GM18499 (cell line): Measurements from ENCODE around the gene MME.
"Not testable (repeated sequence)": the region's sequence is repeated elsewhere in the genome, so short reads cannot be mapped to it uniquely, and the experiment has no call there.

Source experiments
- ATAC-seq: cut with Tn5 transposase; IDR thresholded peaks from one replicate; pipeline ENCODE4 v1.9.1; 2021; ENCODE audit warnings: moderate number of reproducible peaks; ENCODE audit not compliant: insufficient read depth, unreplicated experiment

The MME gene

DNA sequence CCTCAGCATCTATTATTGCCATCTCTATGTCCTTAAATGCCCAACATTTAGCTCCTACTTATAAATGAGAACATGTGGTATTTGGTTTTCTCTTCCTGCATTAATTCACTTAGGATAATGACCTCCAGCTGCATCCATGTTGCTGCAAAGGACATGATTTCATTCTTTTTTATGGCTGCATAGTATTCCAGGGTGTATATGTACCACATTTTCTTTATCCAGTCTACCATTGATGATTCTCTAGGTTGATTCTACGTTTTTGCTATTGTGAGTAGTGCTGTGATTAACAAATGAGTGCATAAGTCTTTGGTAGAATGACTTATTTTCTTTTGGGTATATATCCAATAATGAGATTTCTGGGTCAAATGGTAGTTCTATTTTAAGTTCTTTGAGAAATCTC lies 54.2 kb downstream of the MME start:
- ATAC-seq: not testable (repeated sequence)

GRCh38 chr3:155135003-155135402 lies 54.9 kb downstream of the MME start:
- no peak for ATAC-seq

- no peak for ATAC-seq
These were observed 58.6 kb downstream of the MME start for GRCh38 chr3:155138677-155139076.

- ATAC-seq: no peak
These were observed 67.5 kb downstream of the MME start for GRCh38 chr3:155147588-155147987.

DNA sequence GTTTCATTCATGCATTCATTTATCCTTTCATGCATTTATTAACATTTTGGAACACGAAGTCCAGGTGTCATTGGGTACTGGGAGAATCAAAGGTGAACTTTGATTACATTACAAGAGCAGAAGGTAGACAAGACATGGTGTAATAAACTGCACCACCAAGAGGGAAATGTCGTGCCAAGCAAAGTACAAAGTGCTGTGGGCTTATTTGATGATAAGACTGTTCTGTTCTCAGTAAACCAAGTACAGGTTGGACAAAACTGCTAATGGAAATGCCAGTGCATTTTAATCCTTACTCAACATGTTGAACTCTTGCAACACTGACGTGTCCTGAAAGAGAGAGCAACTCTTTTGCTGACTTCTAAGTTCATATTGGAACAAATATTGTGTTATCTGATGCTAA lies 69.4 kb downstream of the MME start:
- no peak for ATAC-seq

DNA sequence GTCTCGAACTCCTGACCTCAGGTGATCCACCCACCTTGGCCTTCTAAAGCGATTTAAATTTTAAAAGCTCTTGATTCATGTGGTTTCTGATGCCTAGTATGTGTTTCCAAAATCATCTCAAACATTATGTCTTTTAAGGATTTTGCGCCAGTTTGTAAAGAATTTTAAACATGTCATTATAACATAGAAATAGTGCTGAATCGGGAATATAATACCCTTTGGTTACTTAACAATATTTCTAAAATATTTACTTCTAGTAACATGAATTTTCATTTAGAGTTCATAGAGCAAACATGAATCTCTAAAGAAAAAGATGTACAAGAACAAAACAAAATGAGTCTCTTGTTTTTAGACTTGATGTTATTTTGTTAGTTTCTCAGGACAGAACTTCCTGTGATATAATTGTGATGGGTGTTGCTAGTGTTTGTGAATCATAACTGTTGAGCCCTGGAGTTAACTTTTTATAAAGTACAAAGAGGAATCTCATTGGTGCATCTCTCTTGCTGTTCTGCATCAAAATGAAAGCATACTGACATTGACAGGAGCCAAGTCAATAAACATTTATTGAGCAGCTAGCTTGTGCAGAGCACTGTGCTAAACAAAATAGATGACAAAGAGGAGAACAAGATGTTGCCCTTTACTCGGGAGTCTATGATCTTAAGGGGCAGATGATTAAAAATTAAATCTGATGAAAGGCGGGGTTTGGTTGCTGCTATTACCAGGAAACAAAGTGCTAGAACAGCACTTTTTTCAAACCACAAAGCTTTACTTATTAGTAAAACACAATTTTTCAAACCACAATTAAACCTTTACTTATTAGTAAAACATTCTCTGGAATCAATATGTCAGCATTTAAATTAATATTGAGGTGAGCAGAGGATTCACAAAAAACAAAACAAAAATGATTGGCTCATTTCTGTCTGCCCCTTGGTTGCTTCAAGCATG lies 73.4 kb downstream of the MME start:
- no peak for ATAC-seq

DNA sequence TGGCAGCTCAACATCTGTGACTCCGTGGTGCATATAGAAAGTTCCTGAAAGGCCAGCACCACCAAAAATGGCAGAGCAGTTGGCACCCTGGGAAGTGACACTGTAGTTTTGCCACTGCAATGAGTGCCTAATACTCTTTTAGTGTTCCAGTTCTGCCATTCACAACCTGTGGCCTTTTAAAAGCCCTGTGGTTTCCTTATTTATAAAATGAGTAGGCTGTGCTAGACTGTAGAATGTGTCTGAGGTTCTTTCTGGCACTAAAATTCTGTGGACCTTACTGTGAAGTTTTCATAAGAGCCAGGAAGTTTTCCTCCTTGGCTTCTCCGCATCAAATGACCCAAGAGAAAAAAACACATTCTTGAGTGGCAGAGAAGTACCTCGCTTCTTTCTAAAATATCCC lies 74.1 kb downstream of the MME start:
- no peak for ATAC-seq

GRCh38 chr3:155158346-155159037 lies 78.4 kb downstream of the MME start:
- no peak for ATAC-seq

DNA sequence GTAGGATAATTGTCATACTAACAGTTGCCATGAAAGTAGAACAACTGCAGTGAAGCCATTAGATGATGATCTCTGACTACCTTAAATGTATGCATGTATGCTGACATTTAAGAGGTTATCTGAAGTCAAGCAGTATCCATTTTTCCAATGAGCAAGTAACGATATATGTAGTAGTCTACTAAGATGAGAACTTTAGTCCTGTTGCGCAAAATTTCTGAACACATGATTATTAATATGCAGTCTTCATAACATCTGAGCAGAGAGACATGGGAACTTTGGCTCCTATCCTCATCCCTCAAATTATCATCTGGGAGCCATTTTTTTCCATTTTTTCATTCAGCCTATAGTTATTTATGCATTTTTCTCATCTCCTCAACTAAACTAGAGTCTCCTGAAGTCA lies 79.2 kb downstream of the MME start:
- no peak for ATAC-seq

GRCh38 chr3:155161640-155162292 lies 81.6 kb downstream of the MME start:
- no peak for ATAC-seq

GRCh38 chr3:155164306-155164705 lies 84.2 kb downstream of the MME start:
- ATAC-seq: no peak

- ATAC-seq: no peak
These were observed 86.3 kb downstream of the MME start for GRCh38 chr3:155166441-155166840.

- ATAC-seq: no peak
These were observed 89.1 kb downstream of the MME start for GRCh38 chr3:155169197-155169596.

GRCh38 chr3:155173771-155174170 lies 93.7 kb downstream of the MME start:
- no peak for ATAC-seq

- no peak for ATAC-seq
These were observed 98.8 kb downstream of the MME start for GRCh38 chr3:155178810-155179436.

GRCh38 chr3:155179437-155179827 lies 99.3 kb downstream of the MME start:
- no peak for ATAC-seq

- ATAC-seq: no peak
These were observed 100.0 kb downstream of the MME start for GRCh38 chr3:155179966-155180757.

DNA sequence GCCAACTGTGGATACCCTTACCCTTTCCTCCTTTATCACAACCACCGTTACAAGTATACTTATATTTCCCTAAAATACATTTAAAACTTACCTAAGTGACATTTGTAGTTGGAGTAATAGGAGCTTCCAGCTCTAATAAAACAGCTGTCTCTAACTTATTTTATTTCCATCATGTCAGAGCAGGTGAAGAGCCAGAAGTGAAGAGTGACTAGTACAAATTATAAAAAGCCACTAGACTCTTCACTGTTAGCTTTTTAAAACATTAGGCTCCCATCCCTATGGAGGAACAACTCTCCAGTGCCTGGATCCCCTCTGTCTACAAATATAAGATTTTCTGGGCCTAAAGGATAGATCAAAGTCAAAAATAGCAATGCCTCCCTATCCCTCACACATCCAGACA lies 102.3 kb downstream of the MME start:
- ATAC-seq: no peak

DNA sequence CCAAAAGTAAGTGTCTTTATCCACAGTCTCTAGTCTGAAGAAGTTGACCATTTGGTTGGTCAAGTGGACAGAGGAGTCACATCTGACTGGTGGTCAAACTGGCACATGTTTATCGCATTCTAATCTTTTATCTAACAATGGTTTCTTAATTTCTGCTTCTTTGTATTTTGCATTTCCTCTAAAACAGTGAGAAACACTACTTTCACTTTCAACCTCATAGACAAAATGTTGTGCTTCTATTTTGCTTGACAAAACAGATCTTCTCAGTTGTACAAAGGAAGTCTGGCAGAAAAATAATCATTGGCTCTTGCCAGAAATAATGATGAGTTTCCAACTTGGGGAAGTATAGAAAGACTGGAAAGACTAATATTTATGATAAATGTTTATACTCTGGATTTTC lies 103.9 kb downstream of the MME start:
- ATAC-seq: no peak

GRCh38 chr3:155185631-155186071 lies 105.5 kb downstream of the MME start:
- ATAC-seq: no peak
